ENCODE data around the gene ANTXR2.

DNA sequence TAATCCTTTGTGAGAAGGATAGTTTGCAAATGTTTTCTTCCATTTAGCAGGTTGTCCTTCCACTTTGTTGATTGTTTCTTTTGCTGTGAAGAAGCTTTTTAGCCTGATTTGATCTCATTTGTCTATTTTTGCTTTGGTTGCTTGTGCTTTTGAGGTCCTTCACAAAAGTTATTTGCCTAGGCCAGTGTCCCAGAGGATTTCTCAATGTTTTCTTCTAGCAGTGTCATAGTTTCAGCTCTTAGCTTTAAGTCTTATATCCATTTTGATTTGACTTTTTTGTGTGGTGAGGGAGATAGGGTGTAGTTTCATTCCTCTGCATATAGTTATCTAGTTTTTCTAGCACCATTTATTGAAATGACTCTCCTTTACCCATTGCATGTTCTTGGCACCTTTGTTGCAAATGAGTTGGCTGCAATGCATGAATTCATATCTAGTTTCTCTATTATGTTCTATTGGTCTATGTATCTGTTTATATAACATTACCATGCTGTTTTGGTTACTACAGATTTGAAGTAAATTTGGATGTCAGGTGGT, 41.8 kb upstream of the ANTXR2 start:
- TF ChIP-seq FOXP2 (optimal IDR thresholded peaks at IDR 0.05; ENCODE audit: borderline replicate concordance, extremely low read depth, extremely low read length, insufficient read depth) (no peak), POLR2AphosphoS5 (IDR thresholded peaks at IDR 0.05; ENCODE audit: low read depth, low read length) (no peak), TAF1 (IDR thresholded peaks at IDR 0.05; ENCODE audit: borderline replicate concordance, insufficient read depth, low read length) (no peak), SIN3A (IDR thresholded peaks at IDR 0.05; ENCODE audit: borderline replicate concordance, insufficient read depth, low read length) (no peak)
- TF ChIP-seq, protein P1, sequence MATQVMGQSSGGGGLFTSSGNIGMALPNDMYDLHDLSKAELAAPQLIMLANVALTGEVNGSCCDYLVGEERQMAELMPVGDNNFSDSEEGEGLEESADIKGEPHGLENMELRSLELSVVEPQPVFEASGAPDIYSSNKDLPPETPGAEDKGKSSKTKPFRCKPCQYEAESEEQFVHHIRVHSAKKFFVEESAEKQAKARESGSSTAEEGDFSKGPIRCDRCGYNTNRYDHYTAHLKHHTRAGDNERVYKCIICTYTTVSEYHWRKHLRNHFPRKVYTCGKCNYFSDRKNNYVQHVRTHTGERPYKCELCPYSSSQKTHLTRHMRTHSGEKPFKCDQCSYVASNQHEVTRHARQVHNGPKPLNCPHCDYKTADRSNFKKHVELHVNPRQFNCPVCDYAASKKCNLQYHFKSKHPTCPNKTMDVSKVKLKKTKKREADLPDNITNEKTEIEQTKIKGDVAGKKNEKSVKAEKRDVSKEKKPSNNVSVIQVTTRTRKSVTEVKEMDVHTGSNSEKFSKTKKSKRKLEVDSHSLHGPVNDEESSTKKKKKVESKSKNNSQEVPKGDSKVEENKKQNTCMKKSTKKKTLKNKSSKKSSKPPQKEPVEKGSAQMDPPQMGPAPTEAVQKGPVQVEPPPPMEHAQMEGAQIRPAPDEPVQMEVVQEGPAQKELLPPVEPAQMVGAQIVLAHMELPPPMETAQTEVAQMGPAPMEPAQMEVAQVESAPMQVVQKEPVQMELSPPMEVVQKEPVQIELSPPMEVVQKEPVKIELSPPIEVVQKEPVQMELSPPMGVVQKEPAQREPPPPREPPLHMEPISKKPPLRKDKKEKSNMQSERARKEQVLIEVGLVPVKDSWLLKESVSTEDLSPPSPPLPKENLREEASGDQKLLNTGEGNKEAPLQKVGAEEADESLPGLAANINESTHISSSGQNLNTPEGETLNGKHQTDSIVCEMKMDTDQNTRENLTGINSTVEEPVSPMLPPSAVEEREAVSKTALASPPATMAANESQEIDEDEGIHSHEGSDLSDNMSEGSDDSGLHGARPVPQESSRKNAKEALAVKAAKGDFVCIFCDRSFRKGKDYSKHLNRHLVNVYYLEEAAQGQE (IDR thresholded peaks at IDR 0.05; ENCODE audit: insufficient read depth in 1 of 2, low read depth in 2 of 2, low read length in 2 of 2) = no peak

Measured in PFSK-1 (cell line).